HUES6 (cell line): ENCODE data around the gene GAS2L1.

ENCODE experiments used
- H3K27ac ChIP-seq: 2 replicates; pipeline ENCODE4 v1.7.0; 2013; ENCODE audit warnings: low read depth, mild to moderate bottlenecking, low read length, inconsistent platforms
- H3K27me3 ChIP-seq: 2 replicates; pipeline ENCODE4 v1.6.1; 2013; ENCODE audit warnings: low read length; ENCODE audit not compliant: control insufficient read depth, insufficient read depth
- H3K36me3 ChIP-seq: 2 replicates; pipeline ENCODE4 v1.6.1; 2013; ENCODE audit warnings: low read length; ENCODE audit not compliant: control insufficient read depth, insufficient read depth
- H3K4me1 ChIP-seq: 2 replicates; pipeline ENCODE4 v1.6.1; 2013; ENCODE audit warnings: low read length; ENCODE audit not compliant: control insufficient read depth, insufficient read depth
- H3K4me3 ChIP-seq: 2 replicates; pipeline ENCODE4 v1.5.1; 2013; ENCODE audit warnings: low read depth, low read length
- H3K9ac ChIP-seq: one replicate; pipeline ENCODE4 v1.6.1; 2013; ENCODE audit warnings: mild to moderate bottlenecking, low read length
- H3K9me3 ChIP-seq: 2 replicates; pipeline ENCODE4 v1.6.1; 2013; ENCODE audit warnings: low read depth, low read length; ENCODE audit not compliant: control insufficient read depth, insufficient read depth

Gene GAS2L1

DNA sequence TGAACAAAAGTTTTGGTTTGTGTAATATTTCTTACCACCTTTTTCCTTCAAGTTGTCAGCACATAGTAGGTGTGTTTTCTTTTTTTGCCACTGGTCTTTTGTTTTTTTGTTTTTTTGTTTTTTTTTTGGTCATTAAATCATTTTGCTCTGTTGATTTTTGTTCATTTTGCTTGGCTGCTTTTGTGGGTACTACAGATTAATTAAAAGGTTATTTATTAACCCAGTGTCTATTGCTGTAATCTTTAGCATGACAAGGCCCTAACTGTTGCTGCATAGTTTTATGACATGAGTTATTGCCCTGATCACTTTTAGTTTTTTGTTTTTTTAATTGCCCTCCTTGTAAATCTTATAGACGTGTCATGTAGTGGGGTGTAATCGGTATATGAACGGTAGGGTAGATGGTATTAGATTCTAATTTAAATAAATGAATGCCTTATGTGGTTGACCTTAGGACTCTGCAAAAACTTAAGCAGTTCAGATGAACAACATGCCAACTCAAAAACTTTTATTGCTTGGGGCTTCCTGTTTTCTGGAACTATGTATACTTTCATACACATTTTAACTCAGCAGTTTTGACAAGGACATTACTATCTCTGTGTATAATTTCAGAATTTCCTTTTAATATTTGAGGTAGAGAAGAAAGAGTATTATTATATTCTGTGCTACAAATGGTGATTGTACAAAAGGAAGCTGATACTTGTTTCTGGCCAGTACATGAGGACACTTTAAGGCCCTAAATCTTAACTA, 30.5 kb upstream of the GAS2L1 start:
- H3K9ac ChIP-seq = no peak overlapping the region
- H3K4me3 ChIP-seq = no peak overlapping the region
- H3K9me3 ChIP-seq = no peaks in the 10 kb centered on the region
- peaks cover under 1% of the 10 kb centered on the region for H3K4me1 ChIP-seq
- no peaks in the 10 kb centered on the region for H3K27me3 ChIP-seq
- H3K27ac ChIP-seq = no peak overlapping the region
- peaks cover 97% of the 10 kb centered on the region for H3K36me3 ChIP-seq

- no peak overlapping the region for H3K27ac ChIP-seq
- no peaks in the 10 kb centered on the region for H3K27me3 ChIP-seq
- no peak overlapping the region for H3K9ac ChIP-seq
- no peak overlapping the region for H3K4me3 ChIP-seq
- H3K4me1 ChIP-seq = no peaks in the 10 kb centered on the region
- H3K36me3 ChIP-seq = peaks cover 95% of the 10 kb centered on the region
- H3K9me3 ChIP-seq = no peaks in the 10 kb centered on the region
These were observed 28.5 kb upstream of the GAS2L1 start for GRCh38 chr22:29277927-29278326.

DNA sequence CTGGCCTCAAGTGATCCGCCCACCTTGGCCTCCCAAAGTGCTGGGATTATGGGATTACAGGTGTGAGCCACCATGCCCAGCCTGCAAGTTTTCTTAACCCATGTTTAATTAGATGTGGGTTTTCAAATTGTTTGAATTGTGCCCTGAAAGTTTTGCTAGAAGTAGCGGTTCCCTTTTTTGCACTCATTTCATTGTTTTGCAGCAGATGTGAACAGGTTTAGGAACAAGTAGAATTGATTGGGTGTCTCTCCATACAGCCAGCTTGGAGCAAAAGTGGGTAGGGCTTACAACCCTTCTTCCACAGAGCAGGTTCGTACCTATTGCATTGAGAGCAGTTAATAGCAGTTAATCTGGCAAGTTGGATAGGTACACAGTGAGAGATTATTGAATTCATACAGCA, 22.3 kb upstream of the GAS2L1 start:
- H3K36me3 ChIP-seq = peaks cover 94% of the 10 kb centered on the region
- no peaks in the 10 kb centered on the region for H3K27me3 ChIP-seq
- no peak overlapping the region for H3K27ac ChIP-seq
- H3K4me3 ChIP-seq = no peak overlapping the region
- no peak overlapping the region for H3K9ac ChIP-seq
- H3K9me3 ChIP-seq = no peaks in the 10 kb centered on the region
- no peaks in the 10 kb centered on the region for H3K4me1 ChIP-seq

- Histone ChIP-seq H3K9me3 (no peaks in the 10 kb centered on the region), H3K4me1 (no peaks in the 10 kb centered on the region), H3K9ac (no peak overlapping the region), H3K4me3 (no peak overlapping the region), H3K36me3 (peaks cover 99% of the 10 kb centered on the region), H3K27ac (no peak overlapping the region), H3K27me3 (no peaks in the 10 kb centered on the region)
These were observed 17.6 kb upstream of the GAS2L1 start for GRCh38 chr22:29288837-29289236.

DNA sequence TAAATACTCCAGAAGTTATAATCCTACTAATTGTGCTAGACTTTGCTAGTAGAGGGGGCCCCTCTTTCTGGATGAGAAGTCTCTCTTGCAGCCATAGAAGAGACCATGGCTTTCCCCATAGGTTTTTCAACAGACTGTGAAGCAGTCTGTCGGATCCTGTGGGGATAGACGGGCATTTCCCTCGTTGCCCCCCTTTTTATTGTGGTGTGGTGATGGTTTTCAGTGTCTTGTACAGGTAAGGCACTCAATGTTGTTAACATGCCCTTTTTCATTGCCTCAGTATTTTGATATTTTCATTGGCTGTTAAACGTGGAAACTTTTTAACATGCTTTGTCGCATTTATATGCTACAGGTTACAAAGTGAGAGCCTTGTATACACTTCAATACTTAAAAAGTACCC, 16.4 kb upstream of the GAS2L1 start:
- Histone ChIP-seq H3K9me3 (no peaks in the 10 kb centered on the region), H3K27ac (no peak overlapping the region), H3K9ac (no peak overlapping the region), H3K27me3 (no peaks in the 10 kb centered on the region), H3K4me3 (no peak overlapping the region), H3K36me3 (peaks cover 99% of the 10 kb centered on the region), H3K4me1 (no peaks in the 10 kb centered on the region)

GRCh38 chr22:29291215-29291614, 15.2 kb upstream of the GAS2L1 start:
- H3K4me1 ChIP-seq = no peaks in the 10 kb centered on the region
- peaks cover 100% of the 10 kb centered on the region for H3K36me3 ChIP-seq
- no peaks in the 10 kb centered on the region for H3K27me3 ChIP-seq
- H3K4me3 ChIP-seq = no peak overlapping the region
- no peak overlapping the region for H3K27ac ChIP-seq
- no peaks in the 10 kb centered on the region for H3K9me3 ChIP-seq
- H3K9ac ChIP-seq = no peak overlapping the region

DNA sequence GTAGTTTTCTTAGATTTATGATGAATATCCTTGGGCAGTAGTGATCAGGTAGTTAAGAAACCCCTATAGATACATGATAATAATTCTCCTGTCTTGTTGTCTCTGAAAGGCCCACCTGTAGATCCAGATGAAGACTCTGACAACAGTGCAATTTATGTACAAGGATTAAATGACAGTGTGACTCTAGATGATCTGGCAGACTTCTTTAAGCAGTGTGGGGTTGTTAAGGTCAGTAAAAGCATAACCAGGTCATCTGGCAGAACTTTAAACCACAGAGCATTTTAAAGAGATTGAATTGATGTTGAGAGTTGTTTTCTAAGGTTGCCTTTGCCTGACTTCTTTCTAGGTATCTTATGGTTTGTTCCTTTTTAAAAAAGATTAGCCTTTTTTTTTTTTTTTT, 14.1 kb upstream of the GAS2L1 start:
- Histone ChIP-seq H3K27me3 (no peaks in the 10 kb centered on the region), H3K4me3 (no peak overlapping the region), H3K27ac (no peak overlapping the region), H3K9me3 (no peaks in the 10 kb centered on the region), H3K36me3 (peaks cover 100% of the 10 kb centered on the region), H3K9ac (no peak overlapping the region), H3K4me1 (no peaks in the 10 kb centered on the region)

- H3K4me3 ChIP-seq = no peak overlapping the region
- no peak overlapping the region for H3K9ac ChIP-seq
- H3K27ac ChIP-seq = no peak overlapping the region
- H3K36me3 ChIP-seq = peaks cover 75% of the 10 kb centered on the region
- no peaks in the 10 kb centered on the region for H3K4me1 ChIP-seq
- H3K27me3 ChIP-seq = no peaks in the 10 kb centered on the region
- H3K9me3 ChIP-seq = no peaks in the 10 kb centered on the region
These were observed 7.8 kb upstream of the GAS2L1 start for GRCh38 chr22:29298641-29299040.

GRCh38 chr22:29299136-29299900, 7.1 kb upstream of the GAS2L1 start:
- H3K4me1 ChIP-seq = no peaks in the 10 kb centered on the region
- H3K9ac ChIP-seq = no peak overlapping the region
- H3K36me3 ChIP-seq = peaks cover 68% of the 10 kb centered on the region
- no peaks in the 10 kb centered on the region for H3K27me3 ChIP-seq
- H3K4me3 ChIP-seq = no peak overlapping the region
- no peak overlapping the region for H3K27ac ChIP-seq
- no peaks in the 10 kb centered on the region for H3K9me3 ChIP-seq

GRCh38 chr22:29300467-29300806, 6.0 kb upstream of the GAS2L1 start:
- no peak overlapping the region for H3K9ac ChIP-seq
- peaks cover 57% of the 10 kb centered on the region for H3K36me3 ChIP-seq
- H3K4me1 ChIP-seq = no peaks in the 10 kb centered on the region
- H3K9me3 ChIP-seq = no peaks in the 10 kb centered on the region
- H3K27me3 ChIP-seq = no peaks in the 10 kb centered on the region
- no peak overlapping the region for H3K27ac ChIP-seq
- H3K4me3 ChIP-seq = no peak overlapping the region

GRCh38 chr22:29300807-29301601, 5.4 kb upstream of the GAS2L1 start:
- Histone ChIP-seq H3K4me1 (peaks cover 2% of the 10 kb centered on the region; the same call in 1 of the 2 replicates), H3K27ac (no peak overlapping the region), H3K36me3 (peaks cover 52% of the 10 kb centered on the region)

More at GRCh38 chr22:29300807-29301601, 5.4 kb upstream of the GAS2L1 start:
- no peaks in the 10 kb centered on the region for H3K27me3 ChIP-seq
- H3K9ac ChIP-seq = no peak overlapping the region
- H3K4me3 ChIP-seq = no peak overlapping the region
- no peaks in the 10 kb centered on the region for H3K9me3 ChIP-seq
